Suppressor macrophage treated with lipopolysaccharide for 1 hour (primary cell): Measurements from ENCODE around the gene AAGAB.
"Not testable (repeated sequence)": the region's sequence is repeated elsewhere in the genome, so short reads cannot be mapped to it uniquely, and the experiment has no call there.

Experiments used
- DNase-seq, 3 donors: peaks; one replicate each; pipeline ENCODE4 v3.0.0-alpha.2; 2020 to 2022

The AAGAB gene

GRCh38 chr15:67251318-67251717, 3.1 kb downstream of the AAGAB start:
- no peak for DNase-seq

GRCh38 chr15:67249830-67250229, 4.6 kb downstream of the AAGAB start:
- peak in 2 of 3 donors; percentile 15 to 25 for DNase-seq

- peak in 1 of 3 donors; percentile 13 for DNase-seq
Observed at GRCh38 chr15:67248011-67248505, 6.4 kb downstream of the AAGAB start.

- DNase-seq = not testable (repeated sequence)
Observed at GRCh38 chr15:67246606-67247005, 7.9 kb downstream of the AAGAB start.

- DNase-seq = no peak
Observed at GRCh38 chr15:67244971-67245478, 9.4 kb downstream of the AAGAB start.

GRCh38 chr15:67242708-67243111, 11.8 kb downstream of the AAGAB start:
- DNase-seq = peak in 2 of 3 donors; percentile 35 to 46

- DNase-seq = no peak
Observed at GRCh38 chr15:67241132-67241855, 13.2 kb downstream of the AAGAB start.

- DNase-seq = peak in 2 of 3 donors; percentile 24 to 47
Observed at GRCh38 chr15:67240235-67241131, 14.0 kb downstream of the AAGAB start.

GRCh38 chr15:67232591-67232990, 21.9 kb downstream of the AAGAB start:
- DNase-seq = no peak

GRCh38 chr15:67230504-67230903, 24.0 kb downstream of the AAGAB start:
- DNase-seq = no peak

- no peak for DNase-seq
Observed at GRCh38 chr15:67228286-67228685, 26.2 kb downstream of the AAGAB start.

- DNase-seq = no peak
Observed at GRCh38 chr15:67227846-67228245, 26.6 kb downstream of the AAGAB start.

GRCh38 chr15:67227431-67227830, 27.0 kb downstream of the AAGAB start:
- no peak for DNase-seq

GRCh38 chr15:67225336-67225735, 29.1 kb downstream of the AAGAB start:
- DNase-seq = no peak

GRCh38 chr15:67224889-67225288, 29.6 kb downstream of the AAGAB start:
- no peak for DNase-seq

- DNase-seq = no peak
Observed at GRCh38 chr15:67219288-67219687, 35.2 kb downstream of the AAGAB start.

GRCh38 chr15:67218428-67218827, 36.0 kb downstream of the AAGAB start:
- DNase-seq = no peak

- peak in 1 of 3 donors; percentile 11 for DNase-seq
Observed at GRCh38 chr15:67216859-67217258, 37.6 kb downstream of the AAGAB start.

GRCh38 chr15:67215102-67215501, 39.4 kb downstream of the AAGAB start:
- DNase-seq = no peak

- no peak for DNase-seq
Observed at GRCh38 chr15:67212684-67213367, 41.6 kb downstream of the AAGAB start.

GRCh38 chr15:67210555-67211168, 43.8 kb downstream of the AAGAB start:
- DNase-seq = no peak

GRCh38 chr15:67208396-67208795, 46.1 kb downstream of the AAGAB start:
- no peak for DNase-seq
